WTC11 (cell line): Measurements from ENCODE around the gene AFF2. TPM values are rescaled to one million over a fixed set of nuclear protein-coding genes. Genes with fewer than 3 reads are reported as not detected.

ENCODE experiments used
- ATAC-seq: fragments of 200-7000 bp; cut with Tn5 transposase; 2 replicates; pipeline ENCODE4 v1.10.0; 2021; ENCODE audit warnings: mild to moderate bottlenecking, moderate library complexity
- CTCF ChIA-PET: fragments of 300-600 bp; sonication (Branson Sonifier 250); formaldehyde crosslinking; loops from one replicate; lab custom pipeline; 2021; ENCODE audit warnings: antibody characterized with exemption; lab: Charles Lee
- POLR2A ChIA-PET: fragments of 350-600 bp; sonication (Branson Sonifier 250); formaldehyde crosslinking; loops from one replicate; lab custom pipeline; 2021; ENCODE audit warnings: antibody characterized with exemption; lab: Charles Lee
- DNase-seq: peaks from one replicate; pipeline ENCODE4 v3.0.0; 2021; ENCODE audit warnings: low spot score
- H3K27ac Mint-ChIP-seq: 2 replicates; pipeline ENCODE4 v1.8.0; 2021; ENCODE audit warnings: mixed read lengths
- H3K27me3 Mint-ChIP-seq: 2 replicates; pipeline ENCODE4 v1.8.0; 2021; ENCODE audit warnings: low read depth, mild to moderate bottlenecking, moderate library complexity, mixed read lengths
- H3K36me3 Mint-ChIP-seq: 2 replicates; pipeline ENCODE4 v1.8.0; 2021; ENCODE audit warnings: mixed read lengths
- H3K4me1 Mint-ChIP-seq: 2 replicates; pipeline ENCODE4 v1.8.0; 2022; ENCODE audit warnings: mixed read lengths
- H3K4me3 Mint-ChIP-seq: 2 replicates; pipeline ENCODE4 v1.8.0; 2021; ENCODE audit warnings: mild to moderate bottlenecking, moderate library complexity, mixed read lengths
- H3K9me3 Mint-ChIP-seq: 2 replicates; pipeline ENCODE4 v1.8.0; 2021; ENCODE audit warnings: mixed read lengths
- ARID4B ChIP-seq: sonication (generic); formaldehyde crosslinking; IDR thresholded peaks from 2 replicates; pipeline ENCODE4 v1.8.0; 2023; ENCODE audit warnings: missing genetic modification reagents, mild to moderate bottlenecking, borderline replicate concordance
- ATF6 ChIP-seq: sonication (generic); formaldehyde crosslinking; IDR thresholded peaks from 2 replicates; pipeline ENCODE4 v1.8.1; 2023; ENCODE audit warnings: mild to moderate bottlenecking, missing genetic modification reagents
- CDX4 ChIP-seq: fragments of 250-450 bp; sonication (Bioruptor Pico); IDR thresholded peaks from 2 replicates; pipeline ENCODE4 v1.9.0; 2021; ENCODE audit warnings: moderate library complexity, mild to moderate bottlenecking, inconsistent platforms, borderline replicate concordance
- E2F1 ChIP-seq: sonication (generic); formaldehyde crosslinking; IDR thresholded peaks from 2 replicates; pipeline ENCODE4 v1.8.0; 2022; ENCODE audit warnings: mild to moderate bottlenecking, missing genetic modification reagents
- EMX1 ChIP-seq: fragments of 250-450 bp; sonication (Bioruptor Pico); IDR thresholded peaks from 2 replicates; pipeline ENCODE4 v1.8.0; 2021; ENCODE audit warnings: mild to moderate bottlenecking
- ERG ChIP-seq: fragments of 250-450 bp; sonication (Bioruptor Pico); IDR thresholded peaks from 2 replicates; pipeline ENCODE4 v1.8.0; 2021; ENCODE audit warnings: mild to moderate bottlenecking
- ESRRA ChIP-seq: sonication (generic); formaldehyde crosslinking; IDR thresholded peaks from 2 replicates; pipeline ENCODE4 v1.8.1; 2022; ENCODE audit warnings: mild to moderate bottlenecking, missing genetic modification reagents, borderline replicate concordance
- ETV6 ChIP-seq: sonication (generic); formaldehyde crosslinking; IDR thresholded peaks from 2 replicates; pipeline ENCODE4 v1.8.1; 2022; ENCODE audit warnings: mild to moderate bottlenecking, missing genetic modification reagents
- FOXK1 ChIP-seq: sonication (generic); formaldehyde crosslinking; IDR thresholded peaks from 2 replicates; pipeline ENCODE4 v1.8.0; 2022; ENCODE audit warnings: mild to moderate bottlenecking, moderate library complexity, missing genetic modification reagents
- FOXP1 ChIP-seq: sonication (generic); formaldehyde crosslinking; IDR thresholded peaks from 2 replicates; pipeline ENCODE4 v1.8.0; 2022; ENCODE audit warnings: missing genetic modification reagents, mild to moderate bottlenecking, moderate library complexity, borderline replicate concordance
- JAZF1 ChIP-seq: fragments of 250-450 bp; sonication (Bioruptor Pico); IDR thresholded peaks from 2 replicates; pipeline ENCODE4 v1.9.0; 2021; ENCODE audit warnings: moderate library complexity, mild to moderate bottlenecking, inconsistent platforms
- JUN ChIP-seq: sonication (generic); formaldehyde crosslinking; IDR thresholded peaks from 2 replicates; pipeline ENCODE4 v1.8.0; 2023; ENCODE audit warnings: mild to moderate bottlenecking, missing genetic modification reagents
- KAT7 ChIP-seq: sonication (generic); formaldehyde crosslinking; IDR thresholded peaks from 2 replicates; pipeline ENCODE4 v1.8.1; 2023; ENCODE audit warnings: missing genetic modification reagents, mild to moderate bottlenecking, borderline replicate concordance
- MYBL2 ChIP-seq: sonication (generic); formaldehyde crosslinking; IDR thresholded peaks from 2 replicates; pipeline ENCODE4 v1.8.1; 2023; ENCODE audit warnings: mild to moderate bottlenecking, moderate library complexity, missing genetic modification reagents
- NR3C1 ChIP-seq: sonication (generic); formaldehyde crosslinking; conservative IDR thresholded peaks from 2 replicates; pipeline ENCODE4 v1.8.1; 2023; ENCODE audit warnings: low read depth, mild to moderate bottlenecking, missing genetic modification reagents
- SMAD3 ChIP-seq: sonication (generic); formaldehyde crosslinking; IDR thresholded peaks from 2 replicates; pipeline ENCODE4 v1.8.0; 2022; ENCODE audit warnings: missing genetic modification reagents, mild to moderate bottlenecking, borderline replicate concordance
- ZMAT4 ChIP-seq: fragments of 250-450 bp; sonication (Bioruptor Pico); IDR thresholded peaks from 2 replicates; pipeline ENCODE4 v1.9.0; 2021; ENCODE audit warnings: mild to moderate bottlenecking
- ZNF121 ChIP-seq: sonication (generic); formaldehyde crosslinking; IDR thresholded peaks from 2 replicates; pipeline ENCODE4 v1.8.0; 2023; ENCODE audit warnings: missing genetic modification reagents
- ZNF219 ChIP-seq: sonication (generic); formaldehyde crosslinking; IDR thresholded peaks from 2 replicates; pipeline ENCODE4 v1.8.0; 2023; ENCODE audit warnings: missing genetic modification reagents, mild to moderate bottlenecking, borderline replicate concordance
- ZNF281 ChIP-seq: sonication (generic); formaldehyde crosslinking; IDR thresholded peaks from 2 replicates; pipeline ENCODE4 v1.8.0; 2023; ENCODE audit warnings: mild to moderate bottlenecking, missing genetic modification reagents
- ZNF317 ChIP-seq: sonication (generic); formaldehyde crosslinking; IDR thresholded peaks from 2 replicates; pipeline ENCODE4 v1.8.1; 2023; ENCODE audit warnings: low read depth, mild to moderate bottlenecking, moderate library complexity, missing genetic modification reagents, borderline replicate concordance
- ZSCAN18 ChIP-seq: fragments of 250-450 bp; sonication (Bioruptor Pico); IDR thresholded peaks from 2 replicates; pipeline ENCODE4 v2.1.2; 2022; ENCODE audit warnings: mild to moderate bottlenecking, moderate library complexity
- total RNA-seq: library from RNA; stranded (reverse); gene quantifications from 3 replicates; pipeline ENCODE4 v1.2.3, GENCODE V29; 2021

AFF2 gene
- total RNA-seq, 1 experiment from 2014 or later, result 7.6 TPM

- no peak for TF ChIP-seq ATF6 (CRISPR knock-in tag)
- TF ChIP-seq FOXP1 (CRISPR knock-in tag), result no peak
- no peak for TF ChIP-seq NR3C1 (CRISPR knock-in tag)
- no peak for TF ChIP-seq ZNF317 (CRISPR knock-in tag)
- TF ChIP-seq ZNF121, result no peak
- TF ChIP-seq SMAD3 (CRISPR knock-in tag), result no peak
- TF ChIP-seq FOXK1 (CRISPR knock-in tag), result no peak
- TF ChIP-seq JAZF1 (CRISPR knock-in tag), result no peak
- TF ChIP-seq CDX4 (CRISPR knock-in tag), result no peak
- TF ChIP-seq JUN (CRISPR knock-in tag), result no peak
- TF ChIP-seq KAT7, result no peak
- TF ChIP-seq, all 79 proteins: peak for 0
These were observed 323.6 kb downstream of the AFF2 start (continued) for GRCh38 chrX:148823986-148824385.

- ChIA-PET POLR2A (no interaction called here), CTCF (no interaction called here)
- Mint-ChIP-seq H3K27me3 (no peaks in the 10 kb centered on the region), H3K4me1 (peaks cover 13% of the 10 kb centered on the region), H3K36me3 (peaks cover 4% of the 10 kb centered on the region; the same call in 1 of the 2 replicates), H3K9me3 (peaks cover 9% of the 10 kb centered on the region), H3K4me3 (no peak overlapping the region), H3K27ac (no peak overlapping the region)
- no peak for DNase-seq
- no peak for ATAC-seq
- TF ChIP-seq MYBL2, result no peak
- no peak for TF ChIP-seq ETV6 (CRISPR knock-in tag)
- no peak for TF ChIP-seq ZNF281 (CRISPR knock-in tag)
- no peak for TF ChIP-seq ZNF317 (CRISPR knock-in tag)
- TF ChIP-seq EMX1 (CRISPR knock-in tag), result no peak
- no peak for TF ChIP-seq ESRRA (CRISPR knock-in tag)
- no peak for TF ChIP-seq ERG (CRISPR knock-in tag)
- TF ChIP-seq ARID4B, result no peak
- no peak for TF ChIP-seq ZSCAN18 (CRISPR knock-in tag)
- TF ChIP-seq ZNF219 (CRISPR knock-in tag), result no peak
- no peak for TF ChIP-seq ZMAT4
- TF ChIP-seq E2F1 (CRISPR knock-in tag), result no peak
- no peak for TF ChIP-seq CDX4 (CRISPR knock-in tag)
These were observed 325.3 kb downstream of the AFF2 start for GRCh38 chrX:148825696-148826095.
